Measurements from ENCODE around the gene IPCEF1.
"Not testable (repeated sequence)": the region's sequence is repeated elsewhere in the genome, so short reads cannot be mapped to it uniquely, and the experiment has no call there.

The IPCEF1 gene

DNA sequence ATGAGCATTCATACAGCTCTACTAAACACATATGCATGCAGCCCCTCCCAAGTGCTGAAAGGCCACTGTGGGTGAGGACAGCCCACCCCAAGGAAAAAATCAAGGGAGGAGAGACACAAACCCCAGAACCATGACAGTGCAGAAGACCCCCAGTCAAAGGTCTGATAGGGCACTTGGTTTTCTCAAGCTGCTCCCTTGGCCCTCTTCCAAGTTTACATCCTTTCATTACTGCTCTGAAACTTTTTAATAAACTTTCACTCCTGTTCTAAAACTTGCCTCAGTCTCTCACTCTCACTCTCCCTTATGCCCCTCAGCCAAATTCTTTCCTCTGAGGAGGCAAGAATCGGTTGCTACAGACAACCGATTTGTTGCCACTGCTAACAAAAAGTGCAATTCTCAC, 24.9 kb downstream of the IPCEF1 start:
- no peak for TF ChIP-seq ZNF274 (IDR thresholded peaks at IDR 0.05; ENCODE audit: low read depth, low read length)
- H3K4me3 ChIP-seq (ENCODE audit: low read length) = no peak overlapping the region

DNA sequence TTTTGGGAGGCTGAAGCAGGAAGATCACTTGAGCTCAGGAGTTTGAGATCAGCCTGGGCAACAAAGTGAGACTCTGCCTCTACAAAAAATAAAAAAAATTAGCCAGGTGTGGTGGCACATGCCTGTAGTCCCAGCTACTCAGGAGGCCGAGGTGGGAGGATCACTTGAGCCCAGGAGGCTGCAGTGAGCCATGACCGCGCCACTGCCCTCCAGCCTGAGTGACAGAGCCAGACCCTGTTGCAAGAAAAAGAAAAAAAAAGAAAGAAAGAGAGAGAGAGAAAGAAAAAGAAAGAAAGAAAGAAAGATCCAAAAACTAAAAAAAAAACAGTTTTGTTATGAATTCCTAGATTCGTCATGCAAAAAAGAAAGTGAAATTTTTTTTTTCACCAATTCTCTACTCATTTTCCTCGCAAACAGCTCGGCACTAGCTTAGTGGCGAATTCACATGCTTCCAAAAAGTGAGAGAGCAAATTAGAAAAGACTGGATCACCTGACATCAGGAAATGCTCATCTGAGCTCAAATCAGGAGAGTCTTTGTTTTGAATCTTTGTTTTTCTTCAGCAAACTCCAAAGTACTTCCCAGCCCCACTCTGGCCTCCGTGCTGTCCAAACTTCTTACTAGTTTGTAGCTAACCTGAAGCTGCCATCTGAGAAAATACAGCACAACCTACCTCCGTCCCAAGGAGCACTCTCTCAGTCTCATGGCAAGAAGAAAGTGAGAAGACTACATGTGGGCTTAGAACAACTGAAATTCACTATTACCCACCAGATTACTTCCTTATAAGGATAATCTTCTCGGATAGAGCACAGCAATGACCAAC, 27.0 kb downstream of the IPCEF1 start:
- no peak overlapping the region for H3K4me3 ChIP-seq (ENCODE audit: low read length)
- TF ChIP-seq ZNF274 (IDR thresholded peaks at IDR 0.05; ENCODE audit: low read depth, low read length) = no peak

DNA sequence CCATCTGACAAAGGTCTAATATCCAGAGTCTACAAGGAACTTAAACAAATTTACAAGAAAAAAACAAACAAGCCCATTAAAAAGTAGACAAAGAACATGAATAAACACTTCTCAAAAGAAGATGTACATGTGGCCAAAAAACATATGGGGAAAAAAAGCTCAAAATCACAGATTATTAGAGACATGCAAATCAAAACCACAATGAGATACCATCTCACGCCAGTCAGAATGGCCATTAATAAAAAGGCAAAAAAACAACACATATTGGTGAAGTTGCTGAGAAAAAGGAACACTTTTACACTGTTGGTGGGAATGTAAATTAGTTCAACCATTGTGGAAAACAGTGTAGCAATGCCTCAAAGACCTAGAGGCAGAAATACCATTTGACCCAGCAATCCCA, 29.3 kb downstream of the IPCEF1 start:
- not testable (repeated sequence) for H3K4me3 ChIP-seq (ENCODE audit: low read length)

DNA sequence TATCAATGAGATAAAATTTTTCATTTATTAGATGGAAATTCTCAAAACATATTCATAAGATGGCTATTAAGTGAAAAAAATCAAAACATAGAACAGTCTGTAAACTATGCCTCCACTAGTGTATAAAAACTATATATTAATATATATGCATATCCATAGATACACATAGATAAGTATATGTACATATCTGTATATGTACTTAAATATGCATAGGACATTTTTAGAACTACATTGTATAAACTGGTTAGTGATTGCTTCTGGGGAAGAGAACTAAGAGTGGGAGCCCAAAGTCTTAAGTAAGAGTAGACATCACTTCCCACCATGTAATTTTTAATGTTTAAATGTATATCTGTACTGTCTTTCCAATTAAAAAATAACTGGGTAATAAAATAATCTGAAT, 31.5 kb downstream of the IPCEF1 start:
- TF ChIP-seq ZNF274 (IDR thresholded peaks at IDR 0.05; ENCODE audit: low read depth, low read length) = no peak

DNA sequence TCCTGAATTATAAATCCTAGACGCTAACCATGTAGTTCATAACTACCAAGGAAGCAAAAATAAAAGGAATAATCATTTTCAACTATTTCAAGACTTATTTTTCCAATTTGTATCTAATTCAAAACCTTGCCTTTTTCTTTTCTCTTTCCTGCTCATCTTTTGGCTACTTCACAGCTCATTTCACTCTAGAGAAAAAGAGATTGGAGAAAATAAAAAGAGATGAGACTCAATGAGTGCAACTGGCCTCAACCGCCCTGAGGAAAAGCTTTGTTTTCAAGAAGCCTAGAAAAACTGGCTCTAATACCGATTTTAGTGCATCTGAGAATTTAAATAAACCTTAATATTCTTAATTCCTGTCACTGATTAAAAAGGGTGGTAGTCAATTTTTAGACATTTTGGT, 36.4 kb downstream of the IPCEF1 start:
- TF ChIP-seq ZNF274 (IDR thresholded peaks at IDR 0.05; ENCODE audit: low read depth, low read length) = no peak
- no peak overlapping the region for H3K4me3 ChIP-seq (ENCODE audit: low read length)

More for the DNA sequence above, 31.5 kb downstream of the IPCEF1 start:
- H3K4me3 ChIP-seq (ENCODE audit: low read length) = no peak overlapping the region

DNA sequence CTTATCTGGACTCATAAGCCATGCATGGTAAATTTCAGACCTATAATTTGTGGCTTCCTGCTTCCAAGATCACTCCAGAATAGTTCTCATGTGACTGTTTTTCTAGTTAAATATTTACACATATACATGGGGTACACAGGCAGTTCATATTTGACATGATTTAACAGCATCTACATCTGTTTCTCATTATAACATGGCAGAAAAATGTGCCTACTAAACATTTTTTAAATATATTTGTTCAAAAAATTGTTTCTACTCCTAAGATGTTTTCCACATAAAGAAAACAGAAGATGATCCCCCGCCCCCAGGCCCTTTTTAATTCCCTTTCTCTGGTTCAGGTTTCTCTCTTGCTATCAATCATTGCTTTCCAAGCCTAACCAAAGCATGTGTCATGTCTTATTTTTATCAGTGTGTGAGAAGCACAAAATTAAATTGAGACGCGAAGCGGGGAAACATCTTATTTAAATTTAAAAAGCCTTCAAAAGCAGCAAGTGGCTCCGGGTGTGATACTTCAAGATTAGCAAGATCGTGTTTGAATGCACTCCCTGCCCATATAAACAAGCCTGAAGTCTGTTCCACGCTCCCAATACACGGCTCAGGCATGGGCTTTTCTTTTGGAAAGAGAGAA, 37.3 kb downstream of the IPCEF1 start:
- no peak for TF ChIP-seq ZNF274 (IDR thresholded peaks at IDR 0.05; ENCODE audit: low read depth, low read length)
- H3K4me3 ChIP-seq (ENCODE audit: low read length) = no peak overlapping the region

DNA sequence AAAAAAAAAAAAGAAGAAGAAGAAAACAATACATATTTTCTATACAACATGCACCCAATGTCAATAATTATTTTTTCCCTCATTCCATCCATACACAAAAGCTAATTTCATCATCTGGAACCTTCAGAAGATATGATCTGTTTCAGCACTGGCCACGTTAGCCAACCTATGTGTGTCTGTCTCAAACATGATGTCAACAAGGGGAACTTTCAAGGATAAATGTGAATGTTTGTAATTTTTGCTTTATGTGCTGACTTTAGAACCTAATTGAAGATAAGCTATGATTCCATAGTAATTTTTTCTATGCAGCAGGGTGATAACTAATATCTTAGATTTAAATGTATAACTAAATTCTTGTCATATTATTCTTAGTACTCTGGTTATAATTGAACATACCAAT, 37.9 kb downstream of the IPCEF1 start:
- no peak overlapping the region for H3K4me3 ChIP-seq (ENCODE audit: low read length)
- no peak for TF ChIP-seq ZNF274 (IDR thresholded peaks at IDR 0.05; ENCODE audit: low read depth, low read length)

DNA sequence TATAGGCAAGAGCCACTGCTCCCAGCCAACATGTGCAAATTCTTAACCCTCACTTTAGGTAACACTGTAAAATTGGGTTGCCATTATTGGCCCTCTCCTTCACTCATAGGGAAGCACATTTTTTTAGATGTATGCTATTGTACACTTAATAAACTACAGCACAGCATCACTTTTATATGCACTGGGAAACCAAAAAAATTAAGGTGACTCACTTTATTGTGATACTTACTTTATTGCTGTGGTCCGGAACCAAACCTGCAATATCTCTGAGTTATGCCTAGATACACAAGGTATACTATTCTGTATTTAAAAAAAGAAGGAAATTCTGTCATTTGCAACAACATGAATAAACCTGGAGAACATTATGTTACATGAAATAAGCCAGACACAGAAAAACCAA, 40.5 kb downstream of the IPCEF1 start:
- no peak for TF ChIP-seq ZNF274 (IDR thresholded peaks at IDR 0.05; ENCODE audit: low read depth, low read length)
- no peak overlapping the region for H3K4me3 ChIP-seq (ENCODE audit: low read length)

DNA sequence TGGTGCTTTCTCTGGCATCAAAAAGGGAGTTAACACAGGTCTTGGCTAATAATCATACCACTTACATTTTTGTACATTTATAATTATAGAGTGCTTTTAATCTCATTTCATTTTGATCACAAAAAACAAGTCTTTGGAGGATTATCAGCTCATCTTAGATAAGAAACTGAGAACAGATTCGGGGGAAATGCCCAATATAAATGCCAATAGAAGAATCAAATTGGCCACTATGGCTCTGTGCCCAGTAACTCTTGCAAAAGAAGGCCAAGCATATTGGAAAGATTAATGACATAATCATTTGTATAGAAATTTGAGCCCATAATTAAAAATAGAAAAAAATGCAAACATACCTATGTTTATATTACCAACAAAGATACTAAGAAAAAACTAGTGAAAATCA, 42.5 kb downstream of the IPCEF1 start:
- no peak for TF ChIP-seq ZNF274 (IDR thresholded peaks at IDR 0.05; ENCODE audit: low read depth, low read length)
- no peak overlapping the region for H3K4me3 ChIP-seq (ENCODE audit: low read length)

DNA sequence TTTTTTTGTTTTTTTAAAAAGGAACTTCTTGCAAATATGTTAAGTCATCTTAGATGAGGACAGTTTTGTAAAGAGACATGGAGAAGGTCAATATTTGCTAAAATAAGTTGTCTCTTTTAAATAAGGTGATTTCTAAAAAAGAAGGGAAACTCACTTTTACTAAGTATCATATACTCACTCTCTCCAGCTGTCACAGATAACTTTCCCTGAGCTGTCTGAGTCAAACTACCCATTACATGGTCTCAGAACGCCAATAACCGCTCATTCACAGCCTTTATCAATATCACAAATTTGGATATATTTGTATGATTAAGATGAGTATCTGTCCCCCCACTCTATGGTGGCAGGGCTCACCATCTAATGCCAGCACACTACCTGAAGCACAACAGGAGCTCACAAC, 47.6 kb downstream of the IPCEF1 start:
- no peak for TF ChIP-seq ZNF274 (IDR thresholded peaks at IDR 0.05; ENCODE audit: low read depth, low read length)
- no peak overlapping the region for H3K4me3 ChIP-seq (ENCODE audit: low read length)

DNA sequence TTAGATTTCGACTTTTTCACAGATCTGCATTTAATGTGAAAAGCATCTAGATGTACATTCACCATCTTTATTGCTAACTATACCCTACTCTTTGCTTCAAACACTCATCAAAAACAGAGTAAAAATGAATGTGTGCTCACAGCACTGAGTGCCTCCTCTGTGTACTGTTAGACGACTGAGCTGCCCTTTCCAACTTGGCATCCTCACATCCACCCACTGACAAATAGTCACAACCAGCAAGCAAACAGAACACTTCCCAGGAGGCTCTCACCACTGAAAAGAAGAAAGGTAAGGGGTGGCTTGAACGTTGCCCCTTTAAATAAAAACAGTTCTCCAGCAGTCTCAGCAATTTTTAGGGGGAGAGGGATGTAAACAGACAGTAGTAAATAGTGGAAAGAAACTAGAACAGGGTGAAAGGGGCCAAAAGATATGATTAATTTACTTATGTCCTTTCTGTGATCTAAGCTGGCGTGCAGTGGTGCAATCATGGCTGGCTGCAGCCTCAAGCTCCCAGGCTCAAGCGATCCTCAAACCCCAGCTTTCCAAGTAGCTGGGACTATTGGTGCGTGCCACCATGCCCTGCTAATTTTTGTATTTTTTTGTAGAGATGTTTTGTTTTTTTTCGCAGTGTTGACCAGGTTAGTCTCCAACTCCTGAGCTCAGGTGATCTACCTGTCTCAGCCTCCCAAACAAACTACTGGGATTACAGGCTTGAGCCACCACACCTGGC, 48.7 kb downstream of the IPCEF1 start:
- no peak for TF ChIP-seq ZNF274 (IDR thresholded peaks at IDR 0.05; ENCODE audit: low read depth, low read length)

DNA sequence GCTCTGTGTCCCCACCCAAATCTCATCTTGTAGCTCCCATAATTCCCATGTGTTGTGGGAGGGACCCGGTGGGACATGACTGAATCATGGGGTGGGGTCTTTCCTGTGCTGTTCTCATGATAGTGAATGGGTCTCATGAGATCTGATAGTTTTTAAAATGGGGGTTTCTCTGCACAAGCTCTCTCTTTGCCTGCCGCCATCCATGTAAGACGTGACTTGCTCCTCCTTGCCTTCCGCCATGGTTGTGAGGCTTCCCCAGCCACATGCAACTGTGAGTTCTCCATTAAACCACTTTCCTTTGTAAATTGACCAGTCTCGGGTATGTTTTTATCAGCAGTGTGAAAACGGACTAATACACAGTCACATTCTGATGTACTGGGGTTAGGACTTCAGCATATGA, 49.5 kb downstream of the IPCEF1 start:
- not testable (repeated sequence) for H3K4me3 ChIP-seq (ENCODE audit: low read length)

More for the DNA sequence above, 48.7 kb downstream of the IPCEF1 start:
- no peak overlapping the region for H3K4me3 ChIP-seq (ENCODE audit: low read length)

DNA sequence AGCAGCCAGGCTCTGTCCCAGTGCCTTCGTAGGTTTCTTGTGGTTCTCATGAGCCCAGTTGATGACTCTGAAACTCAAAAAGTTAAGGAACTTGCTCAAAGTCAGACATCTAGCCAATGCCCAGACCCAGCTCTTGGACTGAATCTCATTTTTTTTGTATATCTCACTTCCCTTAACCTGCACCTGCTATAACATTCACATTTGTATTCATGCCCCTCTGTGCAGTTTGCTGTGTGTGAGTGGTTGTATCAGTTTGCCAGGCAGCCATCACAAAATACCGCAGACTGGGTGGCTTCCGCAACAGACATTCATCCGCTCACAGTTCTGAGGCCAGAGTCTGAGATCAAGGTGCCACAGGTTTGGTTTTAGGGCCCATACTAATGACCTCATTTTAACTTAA, 49.9 kb downstream of the IPCEF1 start:
- no peak for TF ChIP-seq ZNF274 (IDR thresholded peaks at IDR 0.05; ENCODE audit: low read depth, low read length)

DNA sequence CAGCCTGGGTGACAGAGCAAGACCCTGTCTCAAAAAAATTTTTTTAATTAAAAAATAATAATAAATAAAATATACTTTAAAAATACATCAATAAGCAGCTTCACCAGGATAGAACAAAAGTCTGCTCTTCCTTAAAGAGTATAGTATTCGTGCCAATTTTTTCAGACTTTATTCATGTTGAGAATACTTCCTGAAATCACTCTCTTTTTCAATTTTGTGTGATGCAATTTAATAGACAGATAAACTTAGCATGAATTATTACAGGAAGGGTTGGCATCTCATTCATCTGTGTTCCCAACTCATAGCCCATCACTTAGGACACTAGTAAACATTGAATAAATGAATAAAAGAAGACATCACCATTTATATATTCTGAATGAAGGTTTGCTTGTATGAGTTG, 52.4 kb downstream of the IPCEF1 start:
- no peak overlapping the region for H3K4me3 ChIP-seq (ENCODE audit: low read length)
- TF ChIP-seq ZNF274 (IDR thresholded peaks at IDR 0.05; ENCODE audit: low read depth, low read length) = no peak

More for the DNA sequence above, 49.9 kb downstream of the IPCEF1 start:
- H3K4me3 ChIP-seq (ENCODE audit: low read length) = no peak overlapping the region

DNA sequence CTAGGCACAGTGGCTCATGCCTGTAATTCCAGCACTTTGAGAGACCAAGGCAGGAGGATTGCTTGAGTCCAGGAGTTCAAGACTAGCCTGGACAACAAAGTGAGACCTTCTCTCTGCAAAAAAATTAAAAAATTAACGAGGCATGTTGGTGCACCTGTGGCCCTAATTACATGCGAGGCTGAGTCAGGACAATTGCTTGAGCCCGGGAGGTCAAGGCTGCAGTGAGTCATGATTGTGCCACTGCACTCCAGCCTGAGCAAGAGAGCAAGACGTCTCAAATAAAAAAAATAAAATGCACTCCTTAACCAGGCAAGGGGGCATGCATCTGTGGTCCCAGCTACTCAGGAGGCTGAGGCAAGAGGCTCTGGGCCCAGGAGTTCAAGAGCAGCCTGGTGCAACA, 53.0 kb downstream of the IPCEF1 start:
- H3K4me3 ChIP-seq (ENCODE audit: low read length) = not testable (repeated sequence)
